ENCODE results near the gene ITPR1.

GRCh38 chr3:4791358-4791757 is 298.2 kb downstream of the ITPR1 start:
- TF ChIP-seq ZNF8 (CRISPR knock-in tag; IDR thresholded peaks at IDR 0.05) (no peak), GLIS3 (CRISPR knock-in tag; IDR thresholded peaks at IDR 0.05) (no peak), CSDC2 (CRISPR knock-in tag; IDR thresholded peaks at IDR 0.05) (no peak), PATZ1 (CRISPR knock-in tag; IDR thresholded peaks at IDR 0.05; ENCODE audit: borderline replicate concordance) (no peak), ZC3H10 (CRISPR knock-in tag; IDR thresholded peaks at IDR 0.05) (no peak), ARNTL (CRISPR knock-in tag; IDR thresholded peaks at IDR 0.05; ENCODE audit: borderline replicate concordance, low read depth) (no peak), OSR1 (CRISPR knock-in tag; IDR thresholded peaks at IDR 0.05) (no peak), ZFP3 (CRISPR knock-in tag; IDR thresholded peaks at IDR 0.05) (no peak), ESRRG (CRISPR knock-in tag; IDR thresholded peaks at IDR 0.05) (no peak)

Measured in SK-N-SH treated with all-trans-retinoic acid at 6 μM for 48 hours (cell line).